Activated T-helper 1 cell treated with Interleukin-2 at 50 U/mL for 16 hours (primary cell): ENCODE measurements around the gene COL15A1.

Experiments
- DNase-seq: peaks from one replicate; pipeline ENCODE4 v3.0.0-alpha.2; 2020; ENCODE audit warnings: low read depth

COL15A1 gene

DNA sequence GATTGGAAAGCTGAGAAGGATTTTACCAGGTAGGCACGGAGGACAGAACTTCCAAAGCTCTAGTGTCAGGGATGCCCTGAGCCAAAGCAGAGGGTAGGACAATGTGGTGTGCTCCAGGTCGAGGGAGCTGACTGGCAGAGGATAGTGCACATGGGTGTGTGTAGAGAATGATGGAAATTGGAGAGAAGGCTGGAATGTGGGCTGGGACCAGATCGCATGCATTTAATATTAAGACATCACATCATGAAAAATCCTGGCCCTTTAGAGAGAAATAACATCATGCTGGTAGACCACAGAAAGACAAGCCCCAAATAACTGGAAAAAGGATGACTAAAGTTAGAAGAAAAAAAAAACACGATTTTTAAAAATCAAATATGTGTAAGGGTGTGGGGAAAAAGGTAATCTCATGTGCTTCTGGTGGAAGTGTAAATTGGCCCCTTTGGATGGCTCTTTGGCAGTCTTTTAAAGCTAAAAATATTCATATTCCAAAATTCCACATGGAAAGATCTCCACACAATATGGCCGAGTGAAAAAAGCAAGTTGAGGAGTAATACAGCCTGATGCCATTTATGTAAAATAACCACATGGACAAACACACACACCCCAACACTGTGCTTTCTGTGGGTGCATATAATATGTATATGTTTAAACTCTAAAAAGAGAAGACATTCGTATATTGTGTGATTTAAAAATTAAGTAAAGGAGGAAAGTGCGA lies 94.2 kb downstream of the COL15A1 start:
- DNase-seq = no peak

DNA sequence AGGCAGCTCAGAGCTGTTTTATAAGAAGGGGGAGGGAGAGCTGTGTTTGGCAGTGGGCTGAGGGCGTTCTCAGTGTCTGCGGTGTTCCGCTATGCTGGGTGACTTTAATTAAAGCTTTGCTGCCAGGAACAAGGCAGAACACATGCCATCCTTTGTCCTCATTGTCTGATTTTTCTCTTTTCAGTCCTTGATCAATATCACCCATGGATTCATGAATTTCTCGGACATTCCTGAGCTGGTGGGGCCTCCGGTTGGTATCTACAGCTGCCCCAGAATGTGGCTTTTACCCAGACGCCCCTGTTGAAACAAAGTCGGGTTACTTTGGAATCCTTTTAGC lies 94.7 kb downstream of the COL15A1 start:
- no peak for DNase-seq

DNA sequence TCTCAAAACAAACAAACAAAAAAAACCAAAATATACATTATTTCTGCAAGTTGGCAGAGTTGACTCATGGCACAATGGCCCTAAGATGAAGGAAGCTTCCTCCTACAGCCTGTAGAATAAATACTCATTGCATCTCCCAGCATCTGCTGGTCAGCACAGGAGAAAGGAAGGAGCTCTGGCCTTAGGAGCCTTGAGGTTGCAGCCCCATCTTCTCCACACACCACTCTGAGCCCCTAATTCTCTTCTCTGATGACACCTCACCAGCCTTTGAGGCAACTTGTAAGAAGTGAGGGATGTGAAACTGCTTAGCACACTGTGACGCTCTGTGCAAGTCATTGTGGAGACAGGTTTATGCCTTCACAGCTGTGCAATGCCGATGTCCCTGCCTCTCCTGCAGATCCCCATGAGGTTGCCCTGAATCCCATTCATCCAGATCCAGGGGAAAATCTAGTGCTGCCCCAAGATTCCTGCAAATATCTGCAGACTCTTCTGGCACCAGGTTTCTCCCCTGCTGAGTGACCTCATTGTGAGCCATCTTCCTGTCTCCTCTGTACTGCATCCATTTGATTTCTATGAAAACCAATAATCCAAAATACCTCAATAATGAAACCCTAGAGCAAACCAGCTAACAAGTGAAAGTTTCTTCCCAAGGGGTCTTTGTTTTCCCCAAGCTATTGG lies 95.9 kb downstream of the COL15A1 start:
- DNase-seq = no peak

DNA sequence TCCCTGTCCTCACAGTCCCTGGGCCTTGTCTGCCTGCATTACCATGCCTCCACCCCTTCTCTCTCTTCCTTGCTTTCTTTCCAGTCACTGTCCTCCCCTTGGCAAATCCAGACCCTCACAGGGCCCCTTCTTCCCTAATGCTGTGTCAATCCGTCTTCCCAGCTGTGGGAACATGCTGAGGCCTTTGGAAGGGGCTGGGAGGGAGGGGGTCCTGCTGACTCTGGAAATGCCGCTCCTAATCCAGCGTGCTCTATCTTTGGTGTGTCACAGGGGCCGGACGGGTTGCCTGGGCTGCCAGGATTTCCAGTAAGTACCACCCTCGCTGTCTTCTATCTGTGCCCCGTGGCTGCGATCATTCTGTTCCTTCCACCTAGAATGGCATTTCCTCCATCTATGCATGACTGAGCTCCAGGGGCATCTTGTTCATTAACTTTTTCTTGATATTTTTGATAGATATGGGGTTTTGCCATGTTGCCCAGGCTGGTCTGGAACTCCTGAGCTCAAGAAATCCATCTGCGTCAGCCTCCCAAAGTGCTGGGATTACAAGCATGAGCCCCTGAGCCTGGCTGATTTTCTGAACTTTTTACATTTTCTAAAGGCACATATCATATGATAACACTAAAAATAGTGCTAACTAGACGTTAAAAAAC lies 96.7 kb downstream of the COL15A1 start:
- DNase-seq = no peak

DNA sequence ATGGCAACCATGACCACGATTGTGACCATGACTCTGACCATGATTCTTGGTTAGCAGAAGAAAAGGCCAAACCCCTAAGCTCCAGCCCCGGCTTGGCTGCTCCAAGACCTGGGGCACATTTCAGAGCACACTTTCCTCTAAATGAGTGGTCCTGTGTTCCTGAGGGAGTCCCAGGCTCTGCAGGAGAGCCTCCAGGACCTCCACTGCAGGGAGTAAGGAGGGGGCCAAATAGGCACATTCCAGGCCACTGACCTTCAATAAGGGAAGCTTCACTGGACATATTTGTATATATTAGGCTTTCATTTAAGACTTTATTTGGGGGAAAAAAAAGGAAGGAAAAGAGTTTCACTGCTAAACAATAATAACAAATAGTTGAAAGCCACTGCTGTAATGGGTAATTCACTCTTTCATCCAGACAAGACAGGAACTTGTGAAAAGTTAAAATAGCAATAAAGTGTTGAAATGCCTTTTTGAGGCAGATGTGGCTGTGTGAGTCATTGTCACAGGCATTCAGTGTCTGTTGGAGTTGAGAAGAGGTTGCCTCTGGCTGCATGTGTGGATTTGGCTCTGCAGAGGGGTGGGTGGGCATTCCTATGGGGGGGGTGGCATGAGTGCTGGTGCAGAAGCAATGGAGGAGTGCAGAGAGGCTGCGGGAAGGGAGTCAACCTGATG lies 97.3 kb downstream of the COL15A1 start:
- DNase-seq = no peak

DNA sequence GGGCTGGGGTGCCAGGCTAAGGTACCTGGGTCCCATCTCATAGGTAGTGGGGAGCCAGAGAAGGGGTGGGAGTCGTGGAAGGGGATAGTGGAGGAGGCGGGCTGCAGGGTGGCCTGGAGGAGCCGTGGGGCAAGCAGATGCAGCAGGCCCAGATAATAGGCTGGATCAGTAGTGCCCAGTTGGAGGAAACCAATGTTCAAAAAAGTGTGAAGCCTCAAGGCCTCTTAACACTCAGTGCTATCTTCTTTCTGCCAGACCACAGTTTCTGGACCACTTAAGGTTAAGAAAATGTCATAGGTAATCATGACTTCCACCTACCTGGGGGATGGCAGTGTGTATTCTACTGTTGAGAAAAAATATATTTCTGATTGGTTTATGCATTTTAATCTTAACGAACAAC lies 97.9 kb downstream of the COL15A1 start:
- no peak for DNase-seq

DNA sequence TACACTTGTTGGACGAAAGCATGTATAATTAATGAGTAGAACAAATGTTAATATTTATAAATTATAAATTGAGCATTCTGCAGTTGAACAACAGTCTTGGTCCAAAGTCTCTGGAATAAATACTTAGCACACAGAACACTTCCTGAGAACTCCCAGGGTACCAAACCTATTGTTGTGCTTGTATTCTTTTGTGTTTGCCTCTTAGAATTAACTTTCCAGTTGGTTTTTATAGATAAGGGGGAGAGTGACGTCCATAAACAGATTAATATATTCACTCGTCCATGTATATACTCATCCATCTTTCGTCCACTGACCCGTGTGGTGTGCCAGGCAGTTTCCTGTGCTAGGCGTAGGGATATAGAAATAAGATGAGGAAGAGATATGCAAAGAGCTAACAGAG lies 98.9 kb downstream of the COL15A1 start:
- DNase-seq = no peak

DNA sequence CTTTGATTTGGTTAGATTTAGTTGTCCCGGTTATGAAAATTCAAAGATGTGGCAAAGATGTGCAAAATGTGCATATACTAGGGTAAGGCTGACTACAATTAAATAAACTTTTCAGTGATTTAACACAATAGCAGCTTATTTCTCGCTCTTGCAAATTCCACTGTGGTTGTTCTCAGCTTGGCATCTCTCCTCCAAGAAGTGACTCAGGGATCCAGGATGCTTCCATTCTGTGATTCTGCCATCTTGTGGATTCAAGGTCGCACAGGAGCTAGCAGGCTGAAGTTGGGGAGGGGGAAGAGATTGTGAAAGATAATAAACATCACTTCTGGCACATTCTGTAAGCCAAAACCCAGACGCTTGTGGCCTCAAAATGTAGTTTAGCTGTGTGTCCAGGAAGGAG lies 101.1 kb downstream of the COL15A1 start:
- no peak for DNase-seq

DNA sequence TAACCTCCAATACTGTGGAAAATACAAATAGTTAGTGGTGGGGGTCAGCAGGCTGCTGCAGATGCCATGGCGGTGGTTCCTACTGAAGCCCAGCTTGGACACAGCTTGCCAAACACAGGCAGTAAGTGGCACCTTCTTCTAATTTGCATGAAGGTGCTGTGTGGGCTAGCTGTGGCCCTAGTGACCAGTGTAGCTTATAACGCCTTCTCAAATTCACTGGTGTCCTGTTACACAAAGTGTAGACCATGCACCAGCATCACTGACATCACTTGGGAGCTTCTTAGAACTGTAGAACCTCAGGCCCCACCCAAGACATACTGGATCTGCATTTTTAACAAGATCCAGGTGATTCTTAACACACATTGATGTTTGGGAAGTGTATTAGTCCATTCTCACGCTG lies 102.4 kb downstream of the COL15A1 start:
- DNase-seq = no peak

DNA sequence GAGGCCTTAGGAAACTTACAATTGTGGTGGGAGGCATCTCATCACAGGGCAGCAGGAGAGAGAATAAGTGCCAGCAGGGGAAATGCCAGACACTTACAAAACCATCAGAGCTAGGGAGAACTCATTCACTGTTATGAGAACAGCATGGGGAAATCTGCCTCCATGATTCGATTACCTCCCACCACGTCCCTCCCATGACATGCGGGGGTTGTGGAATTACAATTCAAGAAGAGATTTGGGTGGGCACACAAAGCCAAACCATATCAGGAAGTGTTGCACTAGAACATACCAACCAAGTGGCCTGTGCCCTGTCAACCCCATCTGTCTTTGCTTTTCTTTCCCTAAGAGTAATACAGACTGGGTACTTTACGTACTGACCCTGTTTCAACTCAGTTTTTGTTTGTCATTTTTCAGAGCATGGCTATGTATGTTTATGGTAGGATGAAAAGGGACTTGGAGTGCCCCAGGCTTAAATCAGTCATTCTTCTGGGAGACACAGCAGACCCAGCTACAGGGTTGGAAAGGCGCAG lies 102.9 kb downstream of the COL15A1 start:
- no peak for DNase-seq

DNA sequence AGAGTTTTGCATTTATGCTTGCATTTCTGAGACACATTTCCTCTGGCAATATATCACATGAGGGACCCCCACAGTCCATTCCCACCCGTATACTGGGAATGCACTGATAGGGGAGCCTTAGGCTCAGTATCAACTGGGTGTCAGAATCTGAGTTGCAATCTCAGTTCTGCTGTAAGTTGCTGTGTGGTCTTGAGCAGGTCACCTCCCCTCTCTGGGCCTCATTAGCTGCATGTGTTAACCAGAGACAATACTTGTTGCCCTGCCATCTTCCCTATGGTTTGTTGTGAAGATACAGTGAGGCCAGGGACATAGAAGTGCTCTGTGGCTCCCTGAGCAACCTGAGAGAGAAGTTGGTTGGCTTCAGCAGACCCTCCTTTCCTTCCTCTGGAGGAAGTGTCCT lies 105.5 kb downstream of the COL15A1 start:
- DNase-seq = no peak

DNA sequence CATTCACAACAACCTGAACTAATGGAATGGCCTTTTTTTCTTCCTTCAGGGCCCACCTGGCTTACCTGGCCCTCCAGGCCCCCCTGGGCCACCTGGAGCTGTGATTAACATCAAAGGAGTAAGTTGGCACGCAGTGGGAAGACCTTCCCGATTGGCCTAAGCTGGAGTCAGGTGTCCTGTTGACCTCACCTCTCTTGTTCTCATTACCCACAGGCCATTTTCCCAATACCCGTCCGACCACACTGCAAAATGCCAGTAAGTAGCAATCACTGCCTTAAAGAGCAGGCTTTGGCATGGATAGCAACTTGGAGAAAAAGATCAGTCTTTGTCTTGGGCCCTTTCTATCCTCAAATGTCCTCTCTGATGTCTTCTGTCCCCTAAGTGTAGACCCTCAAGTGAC lies 105.9 kb downstream of the COL15A1 start:
- no peak for DNase-seq

DNA sequence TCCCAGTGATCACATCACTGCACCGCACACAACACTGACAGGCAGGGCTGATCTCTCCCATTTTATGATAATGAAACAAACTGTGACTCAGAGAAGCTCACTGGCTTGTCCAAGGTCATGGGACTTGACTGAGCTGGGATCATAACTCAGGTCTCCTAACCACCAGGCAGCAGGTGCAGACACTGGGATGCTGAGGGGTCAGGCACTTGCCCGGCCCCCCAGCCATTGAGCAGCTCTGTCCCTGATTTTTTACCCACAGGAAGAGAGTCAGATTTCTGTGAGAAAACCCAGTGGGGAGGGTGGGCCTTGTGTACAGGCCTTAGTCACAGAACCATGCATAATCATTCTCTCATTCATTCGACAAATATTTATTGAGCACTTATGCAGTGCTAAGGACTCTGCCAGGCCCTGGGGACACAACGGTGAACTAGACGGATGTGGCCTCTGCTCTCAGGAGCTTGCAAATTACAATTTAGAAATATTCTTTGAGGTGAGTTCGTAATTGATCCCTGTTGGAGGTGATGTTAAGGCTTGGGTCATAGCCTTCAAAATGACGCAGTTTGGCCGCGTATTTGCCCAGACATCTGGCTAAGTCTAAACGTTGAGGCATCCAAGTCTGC lies 106.7 kb downstream of the COL15A1 start:
- no peak for DNase-seq

DNA sequence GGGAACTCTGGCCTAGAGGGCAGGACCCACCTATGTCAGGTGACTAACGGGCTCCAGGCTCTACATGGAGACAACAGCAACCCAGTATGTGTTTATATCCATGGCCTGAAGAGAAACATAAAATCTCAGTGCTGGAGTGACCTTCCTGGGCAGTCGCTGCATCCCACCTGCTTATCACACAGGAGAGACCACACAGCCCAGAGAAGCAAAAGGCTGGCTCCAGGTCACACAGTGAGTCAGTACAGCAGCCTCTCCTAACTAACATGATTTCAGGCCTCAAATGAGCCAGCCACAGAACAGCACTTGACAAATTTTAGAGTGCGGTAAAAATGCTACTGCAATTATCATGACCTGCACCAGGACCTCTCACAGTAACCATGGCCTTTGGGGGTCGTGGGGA lies 107.2 kb downstream of the COL15A1 start:
- DNase-seq = no peak

DNA sequence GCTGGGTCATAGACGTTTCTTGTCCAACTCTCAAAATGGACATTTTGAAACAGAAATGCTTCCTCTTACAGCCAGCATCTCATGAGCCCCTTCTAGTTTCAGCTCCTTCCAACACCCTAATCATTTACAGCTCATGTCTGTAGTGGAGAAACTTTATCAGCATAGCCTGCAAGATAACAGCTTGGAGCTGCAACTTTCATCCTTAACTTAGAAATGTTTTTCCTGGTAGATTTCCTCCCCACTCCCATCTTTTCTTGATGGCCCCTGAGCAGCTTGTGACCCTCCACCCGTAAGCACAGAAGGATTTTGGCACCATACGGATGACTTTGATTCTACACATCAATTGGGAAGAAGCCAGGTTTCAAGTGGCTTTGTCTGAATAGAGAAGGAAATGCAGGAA lies 107.7 kb downstream of the COL15A1 start:
- DNase-seq = no peak

DNA sequence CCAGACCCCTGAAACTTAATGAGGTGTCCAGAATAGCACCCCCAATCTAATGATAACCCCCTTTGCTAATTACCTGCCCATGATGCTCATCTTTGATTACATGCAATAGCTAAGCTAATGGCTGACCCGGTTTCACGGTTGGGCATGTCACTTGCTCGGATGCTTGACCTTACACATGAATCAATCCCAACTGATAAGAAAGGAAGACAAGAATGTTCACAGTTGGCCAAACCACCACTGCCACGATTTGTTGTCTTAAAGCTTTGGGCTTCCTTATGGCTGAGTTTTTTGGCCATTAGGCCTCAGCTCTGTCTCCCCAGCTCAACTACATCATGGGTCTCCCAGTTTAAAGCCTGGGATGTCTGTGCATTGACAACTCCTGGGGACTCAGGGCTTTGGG lies 108.1 kb downstream of the COL15A1 start:
- DNase-seq = no peak

DNA sequence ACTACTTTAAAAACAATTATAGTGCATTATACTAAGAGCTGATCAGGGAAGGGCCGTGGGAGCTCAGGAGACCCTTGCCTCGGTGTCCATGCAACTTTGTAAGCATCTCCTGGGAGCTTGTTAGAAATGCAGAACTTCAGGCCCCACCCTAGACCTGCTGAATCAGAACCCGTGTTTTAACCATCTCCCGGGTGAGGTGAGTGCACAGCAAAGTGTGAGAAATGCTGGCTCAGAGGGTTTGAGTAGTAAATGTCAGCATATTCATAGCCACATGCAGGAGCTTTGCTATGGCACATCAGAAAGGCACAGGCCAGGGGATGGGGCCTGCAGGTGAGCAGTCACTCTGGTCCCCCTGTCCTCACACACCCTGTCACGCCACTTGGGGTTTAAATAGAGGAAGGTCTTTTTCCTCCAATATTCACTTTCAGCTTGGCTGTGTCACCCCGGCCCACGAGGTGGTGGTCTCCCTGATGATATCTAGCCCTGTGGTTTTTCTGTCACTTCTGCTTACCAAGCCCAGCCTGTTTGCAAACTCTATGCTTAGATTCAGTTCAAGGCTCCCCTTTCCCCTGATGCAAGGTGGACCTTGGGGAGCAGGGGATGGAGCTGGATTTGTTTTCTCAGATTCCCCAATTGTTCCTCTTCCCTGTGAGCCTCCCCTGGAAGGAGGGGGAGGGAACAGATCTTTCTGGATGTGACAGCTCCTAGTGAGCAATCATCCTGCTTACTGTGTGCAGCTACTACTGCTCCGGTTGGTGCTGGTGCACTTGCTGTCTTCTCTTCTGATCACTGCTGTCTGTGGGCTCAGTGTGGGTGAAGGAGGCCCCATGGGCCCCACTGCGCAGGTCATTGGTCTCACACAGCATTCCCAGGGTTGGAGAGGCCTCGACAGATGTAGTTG lies 109.4 kb downstream of the COL15A1 start:
- DNase-seq = no peak

DNA sequence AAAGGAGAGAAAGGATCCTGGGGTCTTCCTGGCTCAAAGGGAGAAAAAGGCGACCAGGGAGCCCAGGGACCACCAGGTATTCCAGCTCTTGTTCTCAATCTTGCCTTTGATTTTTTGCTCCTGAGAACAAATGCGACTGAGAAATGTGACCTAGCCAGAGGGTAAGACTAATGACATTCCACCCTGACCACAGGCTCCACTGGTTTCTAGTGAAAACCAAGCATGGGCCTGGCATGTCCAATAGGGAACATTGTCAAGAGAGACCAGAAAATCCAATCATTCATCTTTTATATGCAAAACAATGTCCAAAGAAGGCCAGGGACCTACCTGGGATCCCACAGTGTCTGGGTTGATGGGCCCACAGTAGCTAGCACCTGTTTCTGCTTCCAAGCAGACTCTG lies 110.9 kb downstream of the COL15A1 start:
- no peak for DNase-seq

DNA sequence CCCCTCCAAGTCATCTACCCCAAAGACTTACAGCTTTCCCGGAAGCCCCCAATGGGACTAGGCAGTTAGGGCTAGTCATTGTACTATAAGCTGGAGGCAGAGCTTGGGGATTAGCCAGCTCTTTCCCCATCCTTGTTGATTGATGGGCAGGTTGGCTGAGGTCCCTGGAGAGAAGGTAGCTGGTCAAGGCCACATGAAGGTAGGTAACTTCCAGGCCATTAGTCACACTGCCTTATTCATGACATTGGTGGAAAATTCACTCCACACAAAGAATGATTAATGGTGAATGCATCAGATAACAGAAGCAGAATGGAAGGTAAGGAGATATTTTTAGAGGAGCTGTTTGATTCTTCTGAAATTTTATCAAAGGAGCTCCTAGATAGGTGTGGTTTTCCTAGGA lies 111.7 kb downstream of the COL15A1 start:
- no peak for DNase-seq

DNA sequence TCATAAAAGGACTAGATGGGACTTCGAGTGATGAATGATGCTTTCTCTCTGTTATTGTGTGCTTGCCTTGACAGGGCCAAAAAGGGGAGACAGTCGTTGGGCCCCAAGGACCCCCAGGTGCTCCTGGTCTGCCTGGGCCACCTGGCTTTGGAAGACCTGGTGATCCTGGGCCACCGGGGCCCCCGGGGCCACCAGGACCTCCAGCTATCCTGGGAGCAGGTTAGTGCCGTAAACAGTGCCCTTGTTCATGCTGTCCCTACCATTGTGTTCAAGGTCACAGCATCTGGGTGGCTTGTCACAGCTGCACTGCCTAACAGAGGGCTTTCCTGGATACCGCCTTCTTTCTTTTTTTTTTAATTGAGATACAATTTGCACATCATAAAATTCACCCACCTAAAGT lies 112.5 kb downstream of the COL15A1 start:
- DNase-seq = no peak
